ENCODE results near the gene SLC25A42. TPM values are rescaled to one million over a fixed set of nuclear protein-coding genes. Genes with fewer than 3 reads are reported as not detected.

SLC25A42 gene
- total and polyA plus RNA-seq, 5 donors = 13.4 to 18.7 (median 13.8) TPM

DNA sequence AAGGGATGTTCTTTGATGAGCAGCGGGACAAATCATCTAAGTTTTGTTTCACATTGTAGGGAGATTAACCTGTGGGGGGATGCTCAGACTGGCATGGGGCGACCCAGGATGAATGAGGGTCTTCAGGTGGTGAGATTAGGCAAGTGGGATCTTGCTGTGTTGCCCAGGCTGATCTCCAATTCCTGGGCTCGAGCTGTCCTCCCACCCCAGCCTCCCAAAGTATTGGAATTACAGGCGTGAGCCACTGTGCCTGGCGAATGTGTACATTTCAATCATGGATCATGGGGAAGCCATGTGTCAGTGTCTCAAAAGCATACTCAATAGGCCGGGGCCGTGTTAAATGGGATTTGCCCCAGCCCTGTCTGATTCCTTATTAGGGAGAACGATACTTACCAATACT, 8.1 kb downstream of the SLC25A42 start:
- Histone ChIP-seq H3K9me3 (ENCODE audit: control insufficient read depth, low read length) (no peaks in the 10 kb centered on the region), H3K4me1 (ENCODE audit: control insufficient read depth, insufficient read depth, low read length) (no peaks in the 10 kb centered on the region), H3K4me3 (ENCODE audit: low read length) (no peak overlapping the region), H3K27me3 (ENCODE audit: control insufficient read depth, insufficient read depth) (no peaks in the 10 kb centered on the region), H3K27ac (ENCODE audit: low read length) (no peak overlapping the region)
- ATAC-seq (no peak), DNase-seq (no peak)
- intact Hi-C loops (cut with DNase I) = no loop called here
- 93% methylated on average over 8 of the region's 8 CpGs for WGBS

DNA sequence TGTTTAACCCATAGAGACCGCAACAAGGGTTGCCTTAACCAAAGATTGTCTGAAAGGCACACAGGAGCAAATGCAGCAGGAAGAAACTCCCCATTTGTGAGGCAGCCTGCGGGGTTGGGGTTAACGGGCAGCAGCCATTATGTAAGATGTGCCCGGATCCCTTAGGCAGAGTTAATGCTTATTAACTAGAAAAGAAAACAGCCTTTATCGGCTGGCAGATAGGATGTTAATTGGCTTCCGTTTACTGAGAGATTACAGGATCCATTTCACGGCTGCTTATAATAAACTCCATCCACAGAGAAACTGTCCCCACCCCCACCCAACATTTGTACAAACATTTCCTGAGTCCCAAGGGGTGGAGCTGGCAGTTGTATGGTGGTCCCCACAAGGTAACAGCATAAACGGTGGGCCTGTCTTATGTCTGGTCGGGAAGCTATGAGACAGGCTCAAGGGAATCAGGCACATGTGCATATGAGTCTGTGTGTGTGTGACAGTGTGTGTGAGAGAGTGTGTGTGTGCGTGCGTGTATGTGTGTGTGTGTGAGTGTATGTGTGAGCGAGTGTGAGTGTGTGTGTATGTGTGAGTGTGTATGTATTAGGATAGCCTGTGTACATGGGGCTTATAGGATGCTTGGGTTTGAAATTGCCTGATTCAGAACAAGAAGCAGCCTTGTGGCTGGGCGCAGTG, 10.5 kb downstream of the SLC25A42 start:
- no peak overlapping the region for H3K4me3 ChIP-seq (ENCODE audit: low read length)
- WGBS = 65% methylated on average over 13 of the region's 13 CpGs
- ATAC-seq = no peak
- no peaks in the 10 kb centered on the region for H3K4me1 ChIP-seq (ENCODE audit: control insufficient read depth, insufficient read depth, low read length)
- no peaks in the 10 kb centered on the region for H3K9me3 ChIP-seq (ENCODE audit: control insufficient read depth, low read length)
- H3K27me3 ChIP-seq (ENCODE audit: control insufficient read depth, insufficient read depth) = no peaks in the 10 kb centered on the region
- intact Hi-C loops (cut with DNase I) = no loop called here
- DNase-seq = no peak
- H3K27ac ChIP-seq (ENCODE audit: low read length) = no peak overlapping the region

DNA sequence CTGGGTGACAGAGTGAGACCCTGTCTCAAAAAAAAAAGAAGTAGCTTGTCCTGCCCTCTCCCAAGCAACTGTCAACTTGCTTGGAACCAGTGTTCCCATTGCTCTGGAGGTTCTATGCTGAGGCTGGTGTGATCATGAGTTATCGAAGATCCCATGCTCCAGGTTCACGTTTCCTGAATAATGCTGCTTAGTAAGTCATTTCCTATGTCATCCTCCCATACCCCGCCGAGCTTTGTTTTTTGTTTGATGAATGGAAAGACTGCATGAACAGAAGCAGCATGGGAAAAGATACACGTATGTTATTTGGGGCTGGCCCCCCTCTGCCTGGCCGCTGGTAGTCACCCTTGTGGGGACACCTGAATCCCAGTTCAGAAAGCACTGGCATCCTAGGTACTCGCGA, 11.3 kb downstream of the SLC25A42 start:
- Histone ChIP-seq H3K27ac (ENCODE audit: low read length) (no peak overlapping the region), H3K4me3 (ENCODE audit: low read length) (no peak overlapping the region), H3K9me3 (ENCODE audit: control insufficient read depth, low read length) (no peaks in the 10 kb centered on the region), H3K27me3 (ENCODE audit: control insufficient read depth, insufficient read depth) (no peaks in the 10 kb centered on the region), H3K4me1 (ENCODE audit: control insufficient read depth, insufficient read depth, low read length) (no peaks in the 10 kb centered on the region)
- intact Hi-C loops (cut with DNase I) = no loop called here
- DNase-seq (no peak), ATAC-seq (no peak)
- 86% methylated on average over 8 of the region's 8 CpGs for WGBS

DNA sequence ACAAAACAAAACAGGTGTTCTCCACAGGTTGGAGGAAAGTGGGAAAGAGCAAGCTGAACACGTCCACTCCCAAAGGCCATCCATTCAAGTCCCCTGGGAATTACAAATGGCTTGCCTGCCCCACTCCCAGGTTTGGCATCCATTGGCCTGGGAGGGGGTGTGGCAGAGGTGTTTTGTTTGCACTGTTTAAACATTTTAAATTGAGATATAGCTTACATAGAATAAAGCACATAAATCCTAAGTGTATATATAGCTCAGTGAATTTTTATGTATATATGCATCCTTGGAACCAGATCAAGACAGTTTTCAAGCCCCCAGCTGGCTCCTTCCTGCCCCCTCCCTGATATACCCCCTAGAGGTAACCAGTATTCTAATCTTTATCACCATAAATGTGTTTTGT, 12.7 kb downstream of the SLC25A42 start:
- DNase-seq (no peak), ATAC-seq (no peak)
- intact Hi-C loops (cut with DNase I) = no loop called here
- H3K27me3 ChIP-seq (ENCODE audit: control insufficient read depth, insufficient read depth) = no peaks in the 10 kb centered on the region
- H3K9me3 ChIP-seq (ENCODE audit: control insufficient read depth, low read length) = no peaks in the 10 kb centered on the region
- H3K4me1 ChIP-seq (ENCODE audit: control insufficient read depth, insufficient read depth, low read length) = no peaks in the 10 kb centered on the region
- no peak overlapping the region for H3K27ac ChIP-seq (ENCODE audit: low read length)
- 82% methylated on average over 1 of the region's 1 CpG for WGBS
- H3K4me3 ChIP-seq (ENCODE audit: low read length) = no peak overlapping the region

DNA sequence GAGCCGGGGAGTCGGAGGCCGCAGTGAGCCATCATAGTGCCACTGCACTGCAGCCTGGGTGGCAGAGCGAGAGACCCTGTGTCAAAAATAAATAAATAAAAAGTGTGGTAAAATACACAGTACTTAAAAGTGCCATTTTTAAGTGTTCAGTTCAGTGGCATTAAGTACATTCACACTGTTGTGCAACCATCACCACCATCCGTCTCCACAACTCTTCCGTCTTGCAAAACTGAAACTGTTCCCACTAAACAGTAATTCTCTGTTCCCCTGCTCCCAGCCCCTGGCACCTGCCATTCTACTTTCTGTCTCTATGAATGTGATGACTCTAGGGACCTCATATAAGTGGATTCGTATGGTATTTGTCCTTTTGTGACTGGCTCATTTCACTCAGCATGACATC, 13.3 kb downstream of the SLC25A42 start:
- ATAC-seq (no peak), DNase-seq (no peak)
- no peaks in the 10 kb centered on the region for H3K27me3 ChIP-seq (ENCODE audit: control insufficient read depth, insufficient read depth)
- intact Hi-C loops (cut with DNase I) = no loop called here
- H3K9me3 ChIP-seq (ENCODE audit: control insufficient read depth, low read length) = no peaks in the 10 kb centered on the region
- H3K4me3 ChIP-seq (ENCODE audit: low read length) = no peak overlapping the region
- WGBS = 91% methylated on average over 7 of the region's 7 CpGs
- H3K27ac ChIP-seq (ENCODE audit: low read length) = no peak overlapping the region
- no peaks in the 10 kb centered on the region for H3K4me1 ChIP-seq (ENCODE audit: control insufficient read depth, insufficient read depth, low read length)

DNA sequence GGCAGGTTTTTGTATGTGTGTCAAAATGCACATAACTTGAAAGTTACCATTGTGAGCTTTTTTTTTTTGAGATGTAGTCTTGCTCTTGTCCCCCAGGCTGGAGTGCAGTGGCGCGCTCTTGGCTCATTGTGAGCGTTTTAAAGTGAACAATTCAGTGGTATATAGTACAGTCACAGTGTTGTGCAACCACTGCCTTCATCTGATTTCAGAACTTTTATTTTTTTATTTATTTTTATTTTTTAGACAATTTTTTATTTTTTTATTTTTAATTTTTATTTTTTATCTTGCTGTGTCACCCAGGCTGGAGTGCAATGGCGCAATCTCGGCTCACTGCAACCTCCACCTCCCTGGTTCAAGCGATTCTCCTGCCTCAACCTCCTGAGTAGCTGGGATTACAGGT, 15.0 kb downstream of the SLC25A42 start:
- DNase-seq (no peak), ATAC-seq (no peak)
- intact Hi-C loops (cut with DNase I) = no loop called here
- H3K27me3 ChIP-seq (ENCODE audit: control insufficient read depth, insufficient read depth) = no peaks in the 10 kb centered on the region
- no peak overlapping the region for H3K4me3 ChIP-seq (ENCODE audit: low read length)
- H3K27ac ChIP-seq (ENCODE audit: low read length) = no peak overlapping the region
- no peaks in the 10 kb centered on the region for H3K9me3 ChIP-seq (ENCODE audit: control insufficient read depth, low read length)
- no peaks in the 10 kb centered on the region for H3K4me1 ChIP-seq (ENCODE audit: control insufficient read depth, insufficient read depth, low read length)
- 94% methylated on average over 6 of the region's 6 CpGs for WGBS

DNA sequence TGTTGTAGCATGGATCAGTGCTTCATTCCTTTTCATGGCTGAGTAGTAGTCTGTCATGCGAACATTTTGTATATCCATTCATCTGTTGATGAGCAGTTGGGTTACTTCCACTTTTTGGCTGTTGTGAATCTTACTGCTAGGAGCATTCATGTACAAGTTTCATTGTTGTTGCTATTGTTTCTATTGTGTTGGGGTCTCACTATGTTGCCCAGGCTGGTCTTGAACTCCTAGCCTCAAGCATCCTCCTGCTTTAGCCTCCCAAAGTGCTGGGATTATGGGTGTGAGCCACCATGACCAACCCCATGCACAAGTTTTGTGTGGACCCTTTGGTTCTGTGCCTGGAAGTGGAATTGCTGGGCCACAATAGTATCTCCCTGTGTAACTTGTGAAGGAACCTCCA, 15.8 kb downstream of the SLC25A42 start:
- Histone ChIP-seq H3K4me1 (ENCODE audit: control insufficient read depth, insufficient read depth, low read length) (no peaks in the 10 kb centered on the region), H3K4me3 (ENCODE audit: low read length) (no peak overlapping the region), H3K9me3 (ENCODE audit: control insufficient read depth, low read length) (no peaks in the 10 kb centered on the region), H3K27ac (ENCODE audit: low read length) (no peak overlapping the region), H3K27me3 (ENCODE audit: control insufficient read depth, insufficient read depth) (no peaks in the 10 kb centered on the region)
- intact Hi-C loops (cut with DNase I) = no loop called here
- no peak for ATAC-seq
- no peak for DNase-seq
- 100% methylated on average over 1 of the region's 1 CpG for WGBS

DNA sequence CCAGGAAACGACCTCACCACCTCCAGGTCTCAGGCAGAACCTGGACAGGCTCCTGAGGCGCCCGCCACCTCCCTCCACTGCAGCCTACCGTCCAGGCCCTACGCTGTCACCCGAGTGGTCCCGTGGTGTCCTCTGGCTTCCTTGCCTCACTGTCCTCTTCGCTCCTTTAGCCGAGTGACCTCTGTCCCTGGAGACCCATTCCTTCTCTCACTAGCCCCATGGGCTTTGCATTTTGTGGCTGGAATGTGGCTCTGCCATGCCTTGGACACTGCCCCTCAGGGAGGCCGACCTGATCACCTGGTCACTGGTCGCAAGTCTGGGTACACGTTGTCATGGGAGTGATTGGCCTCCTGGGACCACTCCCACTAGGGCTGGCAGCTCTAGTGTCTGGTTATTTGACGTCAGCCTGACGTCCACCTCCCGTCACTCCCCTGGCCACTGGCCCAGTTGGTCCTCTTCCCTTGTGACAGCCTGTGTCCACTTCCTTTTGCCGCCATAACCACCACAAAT, 17.9 kb downstream of the SLC25A42 start:
- intact Hi-C loops (cut with DNase I) = no loop called here
- no peak overlapping the region for H3K4me3 ChIP-seq (ENCODE audit: low read length)
- H3K4me1 ChIP-seq (ENCODE audit: control insufficient read depth, insufficient read depth, low read length) = no peaks in the 10 kb centered on the region
- DNase-seq (peak in 2 of 3 donors; percentile 71 to 76), ATAC-seq (peak; percentile 23 to 77)
- no peaks in the 10 kb centered on the region for H3K9me3 ChIP-seq (ENCODE audit: control insufficient read depth, low read length)
- 67% methylated on average over 16 of the region's 16 CpGs for whole genome bisulfite sequencing
- H3K27ac ChIP-seq (ENCODE audit: low read length) = no peak overlapping the region
- H3K27me3 ChIP-seq (ENCODE audit: control insufficient read depth, insufficient read depth) = no peaks in the 10 kb centered on the region

DNA sequence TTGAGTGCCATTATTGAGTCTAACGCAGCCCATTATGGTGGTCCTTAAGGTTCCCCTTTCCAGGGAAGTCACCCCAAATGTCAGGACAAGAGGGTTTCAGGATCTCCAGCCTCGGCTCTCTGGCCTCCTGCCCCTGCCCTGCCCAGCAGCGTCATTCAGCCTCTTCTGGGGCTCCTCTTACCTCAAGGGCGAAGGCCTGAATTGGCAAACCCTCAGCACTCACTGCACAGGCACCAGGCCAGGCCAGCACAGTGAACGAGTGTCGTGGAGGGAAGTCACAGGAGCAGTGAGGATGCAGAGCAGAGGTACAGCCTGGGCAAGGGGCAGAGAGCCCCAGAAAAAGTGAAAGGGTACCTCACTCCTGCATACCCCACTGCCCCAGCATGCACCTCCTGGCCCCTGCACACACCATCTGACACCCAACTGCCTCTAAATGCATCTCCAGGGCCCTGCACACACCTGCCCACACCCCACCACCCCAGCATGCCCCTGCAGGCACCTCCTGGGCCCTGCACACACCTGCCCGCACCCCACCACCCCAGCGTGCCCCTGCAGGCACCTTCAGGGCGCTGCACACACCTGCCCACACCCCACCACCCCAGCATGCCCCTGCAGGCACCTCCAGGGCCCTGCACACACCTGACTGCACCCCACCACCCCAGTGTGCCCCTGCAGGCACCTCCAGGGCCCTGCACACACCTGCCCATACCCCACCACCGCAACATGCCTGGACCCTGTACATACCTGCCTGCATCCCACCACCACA, 19.8 kb downstream of the SLC25A42 start:
- ATAC-seq (peak in 1 of 2 donors; percentile 28), DNase-seq (no peak)
- H3K9me3 ChIP-seq (ENCODE audit: control insufficient read depth, low read length) = no peaks in the 10 kb centered on the region
- H3K4me3 ChIP-seq (ENCODE audit: low read length) = no peak overlapping the region
- H3K27me3 ChIP-seq (ENCODE audit: control insufficient read depth, insufficient read depth) = no peaks in the 10 kb centered on the region
- intact Hi-C loops (cut with DNase I) = no loop called here
- no peaks in the 10 kb centered on the region for H3K4me1 ChIP-seq (ENCODE audit: control insufficient read depth, insufficient read depth, low read length)
- WGBS = 82% methylated on average over 10 of the region's 10 CpGs
- H3K27ac ChIP-seq (ENCODE audit: low read length) = no peak overlapping the region

DNA sequence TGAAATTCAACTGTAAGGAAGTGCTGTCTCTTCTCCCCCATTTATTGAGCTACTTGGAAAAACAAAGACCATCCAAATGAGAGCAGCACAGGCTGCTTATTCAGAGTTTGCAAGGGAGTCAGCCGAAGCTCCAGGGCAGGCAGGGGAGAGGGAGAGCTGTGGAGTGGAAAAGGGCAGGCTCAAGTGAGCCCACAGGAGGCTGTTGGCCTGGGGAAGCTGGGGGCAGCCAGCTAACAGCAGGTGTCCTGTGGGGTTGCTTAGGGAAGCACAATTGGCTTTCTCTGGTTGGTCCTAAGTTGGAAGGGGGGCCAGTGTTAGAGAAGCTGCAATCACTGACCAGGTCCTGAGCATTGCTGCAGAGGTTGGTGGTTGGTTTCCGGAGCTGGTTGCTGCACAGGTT, 23.9 kb downstream of the SLC25A42 start:
- Histone ChIP-seq H3K4me3 (ENCODE audit: low read length) (no peak overlapping the region), H3K9me3 (ENCODE audit: control insufficient read depth, low read length) (no peaks in the 10 kb centered on the region), H3K27me3 (ENCODE audit: control insufficient read depth, insufficient read depth) (no peaks in the 10 kb centered on the region), H3K4me1 (ENCODE audit: control insufficient read depth, insufficient read depth, low read length) (no peaks in the 10 kb centered on the region), H3K27ac (ENCODE audit: low read length) (no peak overlapping the region)
- intact Hi-C loops (cut with DNase I) = no loop called here
- DNase-seq = no peak
- no peak for ATAC-seq
- WGBS = 87% methylated on average over 2 of the region's 2 CpGs

DNA sequence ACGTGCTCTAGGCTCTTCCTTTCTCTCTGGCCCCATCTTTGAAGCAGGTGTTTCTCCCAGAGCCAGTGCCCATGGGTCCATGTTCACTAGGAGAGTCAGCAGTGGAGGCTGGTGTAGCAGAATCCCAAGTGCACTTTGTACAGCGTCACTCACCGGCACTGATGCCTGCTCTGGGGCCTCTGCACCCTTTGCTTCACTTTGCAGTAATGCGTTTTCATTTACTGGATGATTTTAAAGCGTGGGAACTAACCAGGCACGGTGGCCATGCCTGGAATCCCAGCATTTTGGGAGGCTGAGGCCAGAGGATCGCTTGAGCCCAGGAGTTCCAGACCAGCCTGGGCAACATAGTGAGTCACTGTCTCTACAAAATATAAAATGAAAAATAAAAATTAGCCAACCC, 30.7 kb downstream of the SLC25A42 start:
- 93% methylated on average over 7 of the region's 7 CpGs for WGBS
- H3K27me3 ChIP-seq (ENCODE audit: control insufficient read depth, insufficient read depth) = no peaks in the 10 kb centered on the region
- intact Hi-C loops (cut with DNase I) = no loop called here
- H3K27ac ChIP-seq (ENCODE audit: low read length) = no peak overlapping the region
- no peak for DNase-seq
- ATAC-seq = no peak
- H3K4me3 ChIP-seq (ENCODE audit: low read length) = no peak overlapping the region
- H3K4me1 ChIP-seq (ENCODE audit: control insufficient read depth, insufficient read depth, low read length) = no peaks in the 10 kb centered on the region
- no peaks in the 10 kb centered on the region for H3K9me3 ChIP-seq (ENCODE audit: control insufficient read depth, low read length)

Data from right cardiac atrium (tissue), 5 donors.